ENCODE results near the gene PIK3R4.

The PIK3R4 gene

DNA sequence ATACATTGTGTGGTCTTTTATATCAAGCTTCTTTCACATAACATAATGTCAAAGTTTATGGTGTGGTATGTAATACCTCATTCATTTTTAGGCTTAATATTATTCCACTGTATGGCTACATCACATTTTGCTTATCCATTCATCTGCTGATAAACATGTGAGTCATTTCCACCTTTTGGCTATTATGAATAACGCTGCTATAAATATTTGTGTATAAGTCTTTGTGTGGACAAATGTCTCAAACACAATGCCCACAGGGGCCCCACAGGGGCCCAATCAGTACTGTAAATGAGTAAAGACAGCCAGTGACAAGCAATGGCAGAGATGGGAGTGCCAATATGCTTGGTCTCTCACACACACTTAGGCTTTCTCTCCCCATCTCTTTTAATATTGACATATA is 54.2 kb downstream of the PIK3R4 start:
- TF ChIP-seq, protein P1, sequence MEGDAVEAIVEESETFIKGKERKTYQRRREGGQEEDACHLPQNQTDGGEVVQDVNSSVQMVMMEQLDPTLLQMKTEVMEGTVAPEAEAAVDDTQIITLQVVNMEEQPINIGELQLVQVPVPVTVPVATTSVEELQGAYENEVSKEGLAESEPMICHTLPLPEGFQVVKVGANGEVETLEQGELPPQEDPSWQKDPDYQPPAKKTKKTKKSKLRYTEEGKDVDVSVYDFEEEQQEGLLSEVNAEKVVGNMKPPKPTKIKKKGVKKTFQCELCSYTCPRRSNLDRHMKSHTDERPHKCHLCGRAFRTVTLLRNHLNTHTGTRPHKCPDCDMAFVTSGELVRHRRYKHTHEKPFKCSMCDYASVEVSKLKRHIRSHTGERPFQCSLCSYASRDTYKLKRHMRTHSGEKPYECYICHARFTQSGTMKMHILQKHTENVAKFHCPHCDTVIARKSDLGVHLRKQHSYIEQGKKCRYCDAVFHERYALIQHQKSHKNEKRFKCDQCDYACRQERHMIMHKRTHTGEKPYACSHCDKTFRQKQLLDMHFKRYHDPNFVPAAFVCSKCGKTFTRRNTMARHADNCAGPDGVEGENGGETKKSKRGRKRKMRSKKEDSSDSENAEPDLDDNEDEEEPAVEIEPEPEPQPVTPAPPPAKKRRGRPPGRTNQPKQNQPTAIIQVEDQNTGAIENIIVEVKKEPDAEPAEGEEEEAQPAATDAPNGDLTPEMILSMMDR (IDR thresholded peaks at IDR 0.05; ENCODE audit: extremely low read depth, missing control alignments), result no peak
- no peak for DNase-seq (ENCODE audit: low spot score)

DNA sequence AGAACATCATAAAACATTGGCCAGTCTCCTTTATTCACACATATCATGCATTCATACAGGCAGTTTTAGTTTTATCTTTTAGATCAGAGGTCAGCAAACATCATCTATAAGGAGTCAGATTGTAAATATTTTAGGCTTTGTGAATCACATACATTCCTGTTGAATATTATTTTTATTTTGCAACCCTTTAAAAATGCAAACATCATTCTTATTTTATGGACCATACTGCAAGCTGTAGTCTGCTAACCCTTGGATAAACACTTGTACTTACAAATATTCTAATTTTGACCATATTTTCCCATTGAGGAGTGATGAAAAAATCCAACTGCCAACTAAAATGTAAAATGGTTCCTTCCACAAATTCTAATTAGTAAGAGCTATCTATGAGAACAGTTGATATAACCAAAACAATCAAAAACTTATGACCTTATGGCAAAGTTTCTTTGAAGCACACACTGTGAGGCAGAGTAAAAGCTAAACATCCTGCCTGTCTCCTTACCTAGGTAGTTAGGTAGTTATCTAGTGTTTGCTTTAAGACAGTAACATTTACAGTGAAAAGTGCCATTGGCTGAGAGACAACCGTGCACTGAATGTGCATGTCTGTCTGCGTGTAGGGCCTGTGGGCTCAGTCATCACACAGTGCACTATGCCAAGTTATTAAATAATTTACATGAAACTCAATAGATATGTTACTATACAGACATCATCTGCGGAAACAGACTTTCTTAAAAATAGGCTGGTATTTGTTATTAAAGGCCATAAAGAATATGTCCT is 57.7 kb downstream of the PIK3R4 start:
- DNase-seq (ENCODE audit: low spot score), result no peak

DNA sequence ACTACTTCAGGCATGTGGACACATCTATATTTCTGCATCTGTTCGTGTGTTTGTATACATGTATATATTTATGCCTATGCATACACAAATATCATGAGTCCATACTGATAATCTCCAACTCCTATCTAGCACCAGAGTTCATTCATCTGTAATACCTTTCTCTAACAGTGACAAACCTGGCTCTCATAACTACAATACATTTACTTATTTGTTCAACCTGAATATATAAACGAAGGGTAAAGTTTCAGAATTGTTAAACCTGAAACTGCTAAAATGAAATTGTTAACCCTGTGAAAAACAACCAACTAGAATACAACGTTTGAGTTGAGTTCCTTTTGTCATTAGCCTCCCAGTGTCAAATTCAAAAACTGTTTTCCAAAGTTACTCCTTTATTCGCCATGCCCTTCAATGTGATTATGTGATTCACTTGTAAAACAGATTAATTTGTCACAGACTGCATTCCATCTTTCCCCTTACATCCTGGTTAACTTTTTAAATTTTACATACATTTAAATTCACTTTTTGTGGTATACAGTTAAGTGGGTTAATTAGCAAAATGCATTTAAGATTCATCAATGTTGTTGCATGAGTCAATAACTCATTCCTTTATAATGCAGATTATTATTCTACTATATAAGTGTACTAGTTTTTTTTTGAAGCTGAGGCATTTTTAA is 58.5 kb downstream of the PIK3R4 start:
- TF ChIP-seq, protein P1 (IDR thresholded peaks at IDR 0.05; ENCODE audit: extremely low read depth, missing control alignments), result no peak
- DNase-seq (ENCODE audit: low spot score), result peak; percentile 5

More for the DNA sequence above, 57.7 kb downstream of the PIK3R4 start:
- TF ChIP-seq, protein P1 (IDR thresholded peaks at IDR 0.05; ENCODE audit: extremely low read depth, missing control alignments), result no peak

DNA sequence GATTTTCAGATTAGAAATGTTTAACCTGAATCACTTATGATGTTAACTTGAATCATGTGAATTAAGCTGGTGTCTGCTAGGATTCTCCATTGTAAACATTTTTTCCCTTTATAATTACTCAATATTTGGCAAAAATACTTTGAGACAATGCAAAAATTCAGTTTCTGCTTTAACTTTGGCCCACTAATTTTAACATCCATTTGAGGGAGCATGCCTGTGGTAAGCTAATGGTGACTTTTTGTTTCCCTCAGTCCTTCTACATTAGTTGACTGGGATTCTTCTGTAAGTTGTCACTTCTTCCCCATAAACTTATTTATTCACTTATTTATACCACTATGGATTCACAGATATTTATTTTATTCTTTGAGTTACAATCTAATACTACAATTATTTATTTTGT is 59.3 kb downstream of the PIK3R4 start:
- TF ChIP-seq, protein P1 (IDR thresholded peaks at IDR 0.05; ENCODE audit: extremely low read depth, missing control alignments), result no peak
- no peak for DNase-seq (ENCODE audit: low spot score)

DNA sequence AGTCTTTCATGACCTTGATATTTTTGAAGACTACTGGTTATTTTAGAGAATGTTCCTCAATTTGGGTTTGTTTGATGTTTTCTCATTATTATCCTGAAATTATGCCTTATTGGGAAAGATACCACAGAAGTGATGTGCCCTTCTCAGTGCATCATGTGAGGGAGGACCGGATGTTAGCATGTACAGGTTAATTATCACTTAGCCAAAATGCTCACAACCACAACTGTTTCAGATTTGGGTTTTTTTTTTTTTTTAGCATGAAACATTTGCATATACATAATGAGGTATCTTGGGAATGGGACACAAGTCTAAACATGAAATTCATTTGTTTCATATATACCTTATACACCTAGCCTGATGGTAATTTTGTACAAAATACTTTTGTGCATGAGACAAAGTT is 59.8 kb downstream of the PIK3R4 start:
- no peak for DNase-seq (ENCODE audit: low spot score)
- TF ChIP-seq, protein P1 (IDR thresholded peaks at IDR 0.05; ENCODE audit: extremely low read depth, missing control alignments), result no peak

DNA sequence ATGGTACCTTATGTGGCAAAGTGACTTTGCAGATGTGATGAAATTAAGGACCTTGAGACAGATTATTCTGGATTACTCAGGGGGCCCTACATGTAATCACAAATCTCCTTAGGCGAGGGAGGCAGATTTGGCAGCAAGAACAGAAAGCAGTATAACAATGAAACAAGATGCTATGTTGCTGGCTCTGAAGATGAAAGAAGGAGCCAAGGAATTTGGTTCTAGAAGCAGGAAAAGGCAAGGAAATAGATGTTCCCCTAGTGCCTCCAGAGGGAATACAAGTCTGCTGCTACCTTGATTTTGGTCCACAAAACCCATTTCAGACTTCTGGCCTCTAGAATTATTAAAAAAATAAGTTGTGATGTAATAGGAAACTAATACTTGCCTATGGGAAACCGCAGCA is 64.5 kb downstream of the PIK3R4 start:
- TF ChIP-seq, protein P1 (IDR thresholded peaks at IDR 0.05; ENCODE audit: extremely low read depth, missing control alignments), result no peak
- no peak for DNase-seq (ENCODE audit: low spot score)

DNA sequence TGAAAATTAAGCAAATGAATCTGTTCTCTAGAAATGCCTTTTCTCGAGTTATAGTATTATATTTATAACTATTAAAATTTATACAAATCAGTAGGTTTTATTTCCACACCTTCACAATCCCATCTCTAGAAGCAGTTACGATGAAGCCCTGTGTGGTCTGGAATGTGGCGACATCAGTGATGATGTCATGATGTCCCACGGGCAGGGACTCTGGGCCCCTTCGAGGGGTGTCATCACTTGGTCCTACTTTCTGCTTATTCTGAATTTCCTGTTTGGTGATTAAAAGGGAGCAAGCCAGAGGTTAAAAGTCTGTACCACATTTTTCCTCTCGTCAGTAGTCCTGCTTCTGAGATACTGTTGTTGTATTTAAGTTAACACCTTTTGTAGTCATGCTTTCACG is 67.4 kb downstream of the PIK3R4 start:
- no peak for DNase-seq (ENCODE audit: low spot score)
- TF ChIP-seq, protein P1 (IDR thresholded peaks at IDR 0.05; ENCODE audit: extremely low read depth, missing control alignments), result no peak
